ENCODE results near the gene PRKRA. TPM values are rescaled to one million over a fixed set of nuclear protein-coding genes. Genes with fewer than 3 reads are reported as not detected.

The PRKRA gene
- total and polyA plus RNA-seq, 2 experiments from 2014 or later, result 44.0 to 67.1 TPM

DNA sequence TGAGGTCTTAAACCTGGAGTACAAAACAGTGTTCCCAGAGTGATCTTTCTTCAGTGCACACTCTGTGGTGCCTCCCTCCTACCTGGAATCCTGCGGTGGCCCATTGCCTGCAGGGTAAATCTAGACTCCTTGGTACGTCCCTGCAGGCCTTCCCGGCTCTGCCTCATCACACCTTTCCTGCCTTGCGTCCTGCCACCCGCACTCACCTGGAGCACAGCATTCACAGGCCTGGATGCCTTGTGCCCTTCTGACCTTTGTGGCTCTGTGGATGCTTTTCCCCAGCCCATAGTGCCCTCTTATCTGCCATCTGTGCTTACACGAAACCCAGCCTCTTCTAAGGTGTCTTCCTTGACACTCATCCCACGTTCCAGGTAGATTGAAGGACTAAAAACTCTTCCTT, 62.7 kb downstream of the PRKRA start (continued):
- TF ChIP-seq NANOG (IDR thresholded peaks at IDR 0.05; ENCODE audit: borderline replicate concordance) (no peak), JUNB (IDR thresholded peaks at IDR 0.05; ENCODE audit: unreplicated experiment) (no peak), EZH2phosphoT487 (IDR thresholded peaks at IDR 0.05; ENCODE audit: unreplicated experiment) (no peak), ZNF114 (CRISPR knock-in tag; IDR thresholded peaks at IDR 0.05) (no peak), STAT1 (IDR thresholded peaks at IDR 0.05; ENCODE audit: unreplicated experiment) (no peak), ZNF331 (CRISPR knock-in tag; IDR thresholded peaks at IDR 0.05; ENCODE audit: low read depth) (no peak), CREB1 (CRISPR knock-in tag; IDR thresholded peaks at IDR 0.05; ENCODE audit: low read depth) (no peak), EZH2 (IDR thresholded peaks at IDR 0.05; ENCODE audit: low read depth, unreplicated experiment) (no peak)
- TF ChIP-seq, protein P1, sequence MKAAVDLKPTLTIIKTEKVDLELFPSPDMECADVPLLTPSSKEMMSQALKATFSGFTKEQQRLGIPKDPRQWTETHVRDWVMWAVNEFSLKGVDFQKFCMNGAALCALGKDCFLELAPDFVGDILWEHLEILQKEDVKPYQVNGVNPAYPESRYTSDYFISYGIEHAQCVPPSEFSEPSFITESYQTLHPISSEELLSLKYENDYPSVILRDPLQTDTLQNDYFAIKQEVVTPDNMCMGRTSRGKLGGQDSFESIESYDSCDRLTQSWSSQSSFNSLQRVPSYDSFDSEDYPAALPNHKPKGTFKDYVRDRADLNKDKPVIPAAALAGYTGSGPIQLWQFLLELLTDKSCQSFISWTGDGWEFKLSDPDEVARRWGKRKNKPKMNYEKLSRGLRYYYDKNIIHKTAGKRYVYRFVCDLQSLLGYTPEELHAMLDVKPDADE (IDR thresholded peaks at IDR 0.05), result no peak

DNA sequence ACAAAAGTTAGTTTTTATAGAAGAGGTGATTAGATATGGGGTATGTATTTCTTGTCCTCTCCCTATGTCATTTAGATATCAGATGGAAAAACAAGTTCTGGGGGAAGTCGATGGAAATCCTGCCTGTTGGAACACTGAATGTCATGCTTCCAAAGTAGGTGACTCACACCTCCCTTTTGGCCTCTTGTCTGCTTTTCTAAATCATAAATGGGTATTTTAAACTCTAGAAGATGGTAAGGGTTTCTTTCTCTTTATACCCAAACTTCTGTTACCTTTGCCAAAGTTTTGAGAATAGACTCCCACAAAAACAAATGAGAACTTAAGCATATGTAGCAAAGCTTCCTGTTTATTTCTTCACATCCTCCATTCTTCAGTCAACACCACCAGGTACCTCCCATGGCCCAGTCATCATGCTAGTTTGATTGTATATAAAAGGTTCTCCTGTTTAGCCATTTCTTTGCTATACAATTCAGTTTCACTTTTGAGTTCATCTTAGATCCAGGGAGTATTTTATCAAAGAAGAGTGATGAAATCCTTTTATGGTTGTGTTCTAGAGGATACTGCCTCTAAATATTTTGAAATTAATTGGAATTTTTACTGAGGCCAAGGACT, 63.9 kb downstream of the PRKRA start:
- no peak overlapping the region for H3K4me2 ChIP-seq
- no peak for ATAC-seq
- TF ChIP-seq NANOG (IDR thresholded peaks at IDR 0.05; ENCODE audit: borderline replicate concordance) (no peak), ZNF114 (CRISPR knock-in tag; IDR thresholded peaks at IDR 0.05) (no peak), ZNF462 (CRISPR knock-in tag; IDR thresholded peaks at IDR 0.05) (no peak), EZH2 (IDR thresholded peaks at IDR 0.05; ENCODE audit: low read depth, unreplicated experiment) (no peak), CREB1 (CRISPR knock-in tag; IDR thresholded peaks at IDR 0.05; ENCODE audit: low read depth) (no peak), STAT1 (IDR thresholded peaks at IDR 0.05; ENCODE audit: unreplicated experiment) (no peak), EZH2phosphoT487 (IDR thresholded peaks at IDR 0.05; ENCODE audit: unreplicated experiment) (no peak), POLR2AphosphoS5 (IDR thresholded peaks at IDR 0.05; ENCODE audit: low read depth) (no peak), JUNB (IDR thresholded peaks at IDR 0.05; ENCODE audit: unreplicated experiment) (no peak), ZNF331 (CRISPR knock-in tag; IDR thresholded peaks at IDR 0.05; ENCODE audit: low read depth) (no peak)
- TF ChIP-seq, protein P2, sequence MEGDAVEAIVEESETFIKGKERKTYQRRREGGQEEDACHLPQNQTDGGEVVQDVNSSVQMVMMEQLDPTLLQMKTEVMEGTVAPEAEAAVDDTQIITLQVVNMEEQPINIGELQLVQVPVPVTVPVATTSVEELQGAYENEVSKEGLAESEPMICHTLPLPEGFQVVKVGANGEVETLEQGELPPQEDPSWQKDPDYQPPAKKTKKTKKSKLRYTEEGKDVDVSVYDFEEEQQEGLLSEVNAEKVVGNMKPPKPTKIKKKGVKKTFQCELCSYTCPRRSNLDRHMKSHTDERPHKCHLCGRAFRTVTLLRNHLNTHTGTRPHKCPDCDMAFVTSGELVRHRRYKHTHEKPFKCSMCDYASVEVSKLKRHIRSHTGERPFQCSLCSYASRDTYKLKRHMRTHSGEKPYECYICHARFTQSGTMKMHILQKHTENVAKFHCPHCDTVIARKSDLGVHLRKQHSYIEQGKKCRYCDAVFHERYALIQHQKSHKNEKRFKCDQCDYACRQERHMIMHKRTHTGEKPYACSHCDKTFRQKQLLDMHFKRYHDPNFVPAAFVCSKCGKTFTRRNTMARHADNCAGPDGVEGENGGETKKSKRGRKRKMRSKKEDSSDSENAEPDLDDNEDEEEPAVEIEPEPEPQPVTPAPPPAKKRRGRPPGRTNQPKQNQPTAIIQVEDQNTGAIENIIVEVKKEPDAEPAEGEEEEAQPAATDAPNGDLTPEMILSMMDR (conservative IDR thresholded peaks at IDR 0.05; ENCODE audit: low read depth in 2 of 2), result no peak
- TF ChIP-seq, protein P1 (IDR thresholded peaks at IDR 0.05), result no peak

More for the DNA sequence above, 63.9 kb downstream of the PRKRA start:
- no peaks in the 10 kb centered on the region for H3K27me3 Mint-ChIP-seq (ENCODE audit: insufficient read depth, low read depth, poor library complexity)
- H3K36me3 Mint-ChIP-seq (ENCODE audit: low read depth), result no peaks in the 10 kb centered on the region
- H3K4me3 Mint-ChIP-seq, result no peak overlapping the region
- H3K27ac Mint-ChIP-seq, result no peak overlapping the region
- H3K9me2 ChIP-seq (ENCODE audit: insufficient read depth), result no peaks in the 10 kb centered on the region
- H4K20me1 ChIP-seq (replicated peaks; ENCODE audit: insufficient read depth), result no peaks in the 10 kb centered on the region
- no peaks in the 10 kb centered on the region for H3K9me3 Mint-ChIP-seq
- DNase-seq (ENCODE audit: low spot score), result no peak
- no peaks in the 10 kb centered on the region for H3K36me3 ChIP-seq (ENCODE audit: insufficient read depth)
- H3K4me3 ChIP-seq, result no peak overlapping the region
- no peak overlapping the region for H2AFZ ChIP-seq
- no peaks in the 10 kb centered on the region for H3F3A ChIP-seq (replicated peaks; ENCODE audit: low read depth)
- no peaks in the 10 kb centered on the region for H3K27me3 ChIP-seq (ENCODE audit: insufficient read depth)
- no peaks in the 10 kb centered on the region for H3K79me2 ChIP-seq (replicated peaks; ENCODE audit: insufficient read depth)
- H3K4me1 ChIP-seq (ENCODE audit: insufficient read depth), result peaks cover 10% of the 10 kb centered on the region; the same call in 1 of the 2 replicates
- H3K4me1 Mint-ChIP-seq, result peaks cover 13% of the 10 kb centered on the region; the same call in 2 of the 3 replicates
- no peak overlapping the region for H3K27ac ChIP-seq (ENCODE audit: low read depth)

All from GM23338 (cell line).